Heart right ventricle (tissue), 16 donors: ENCODE measurements around the gene F12. TPM values are rescaled to one million over a fixed set of nuclear protein-coding genes. Genes with fewer than 3 reads are reported as not detected.
A peak's percentile ranks its signal among the peaks of the same experiment; 100 is the strongest.
"Not testable (repeated sequence)": the region's sequence is repeated elsewhere in the genome, so short reads cannot be mapped to it uniquely, and the experiment has no call there.

Experiments used
- ATAC-seq, 8 donors: fragments of 200-7000 bp; cut with Tn5 transposase; one replicate each; pipeline ENCODE4 v1.9.1; 2020; ENCODE audit warnings: mild to moderate bottlenecking in 8 of 8, moderate library complexity in 8 of 8, moderate number of reproducible peaks in 1 of 8
- DNase-seq, 2 donors: peaks; one replicate each; pipeline ENCODE4 v3.0.0-alpha.2; 2020
- H3K27ac ChIP-seq, 10 donors: fragments of 200-600 bp; sonication (generic) in 2 of 10; one replicate each; pipeline versions ENCODE4 v1.5.0 to v1.8.0; 2020 to 2022; ENCODE audit warnings: mild to moderate bottlenecking in 3 of 10
- H3K27me3 ChIP-seq, 7 donors: fragments of 200-600 bp; one replicate each; pipeline ENCODE4 v1.8.0; 2021 to 2022; ENCODE audit warnings: mild to moderate bottlenecking in 2 of 7
- H3K36me3 ChIP-seq, 9 donors: fragments of 200-600 bp; sonication (generic) in 1 of 9; one replicate each; pipeline versions ENCODE4 v1.5.0 to v1.8.0; 2020 to 2022; ENCODE audit warnings: mild to moderate bottlenecking in 2 of 9
- H3K4me1 ChIP-seq, 9 donors: fragments of 200-600 bp; sonication (generic) in 1 of 9; one replicate each; pipeline versions ENCODE4 v1.5.0 to v1.8.0; 2020 to 2022; ENCODE audit warnings: mild to moderate bottlenecking in 4 of 9
- H3K4me3 ChIP-seq, 10 donors: fragments of 200-600 bp; sonication (generic) in 2 of 10; one replicate each; pipeline versions ENCODE4 v1.5.0 to v1.8.0; 2020 to 2022; ENCODE audit warnings: mild to moderate bottlenecking in 7 of 10, moderate library complexity in 2 of 10
- H3K9me3 ChIP-seq, 11 donors: fragments of 200-600 bp in 10 of 11; sonication (generic) in 2 of 11; one replicate each; pipeline versions ENCODE4 v1.5.0 to v1.8.0; 2013 to 2022; ENCODE audit warnings: mild to moderate bottlenecking in 2 of 11, control low read depth in 1 of 11, moderate library complexity in 1 of 11
- WGBS, 2 donors: extraction: QIAGEN DNeasy Blood & Tissue Kit; methylation state at CpG; one replicate each; pipeline ENCODE4 v1.1.7; 2013; ENCODE audit warnings: inconsistent platforms in 1 of 2; 5-methylcytosine and 5-hydroxymethylcytosine counted together
- intact Hi-C, 10 donors: fragments of 100-400 bp; cut with DNase I; formaldehyde crosslinking; loops; one replicate each; pipeline versions ENCODE4 v1.11.1 to v1.14.2; 2022
- polyA plus RNA-seq, 2 donors: library from polyadenylated mRNA; stranded (reverse); fragments of 200-250 nt; gene quantifications; one replicate each; pipeline ENCODE4 v1.2.3, GENCODE V29; 2013
- total RNA-seq, 10 donors: library from RNA; stranded (reverse); fragmentation: NEBNext Ultra II Directional in 3 of 10; extraction: Animal tissue kit (Norgen Biotek cat#: 25700) in 3 of 10; gene quantifications; one replicate each; pipeline versions ENCODE4 v1.2.1 to v1.2.4, GENCODE V29; 2021 to 2023
- TF ChIP-seq, protein P1 (sequence below), 9 donors: fragments of 200-600 bp; sonication (generic) in 2 of 9; IDR thresholded peaks; one replicate each; pipeline versions ENCODE4 v1.5.0 to v1.8.0; 2021 to 2022; ENCODE audit warnings: antibody characterized with exemption in 9 of 9, mild to moderate bottlenecking in 5 of 9, moderate library complexity in 1 of 9
- donor health status: Arrhythmogenic right ventricular cardiomyopathy.
- donor health status: ischemic (EF 13 %, LVEDD 7.1; RV severe dilation, severe dysfunction).
- donor health status: healthy with polysubstance abuse.
- donor health status: DM: no; HTN: yes; CAD: no.
- donor health status: DM: no; HTN: no; CAD: no.
- donor health status: ischemic (EF 25% LVEDD 6.9; RV normal size, moderate dysfunction).
- donor health status: ischemic (EF 25% LVEDD 5.7; RV mildly dilated, moderate dysfunction).
- donor health status: healthy.
- donor health status: DM: yes; HTN: yes; CAD: no.
- donor health status: Ischemic cardiomyopathy.
- donor health status: ischemic (EF 35%, LVEDD 5.7; RV mildly dilated, moderate dysfunction).
- donor health status: nonischemic (EF 11% LVEDD 7.7; RV severe dilation, severe dysfunction).
- donor health status: DM: yes; HTN: yes; CAD: no.
- donor health status: PGD.
- donor health status: ischemic (EF 29% LVEDD 5.4; RV normal size, mild dysfunction).
- donor health status: nonischemic (EF 23%, LVEDD 6.1; RV moderate dilation, normal function).

F12 gene
- total and polyA plus RNA-seq, 12 donors: 0.25 to 0.37 (median 0.28) TPM; not detected in 9

DNA sequence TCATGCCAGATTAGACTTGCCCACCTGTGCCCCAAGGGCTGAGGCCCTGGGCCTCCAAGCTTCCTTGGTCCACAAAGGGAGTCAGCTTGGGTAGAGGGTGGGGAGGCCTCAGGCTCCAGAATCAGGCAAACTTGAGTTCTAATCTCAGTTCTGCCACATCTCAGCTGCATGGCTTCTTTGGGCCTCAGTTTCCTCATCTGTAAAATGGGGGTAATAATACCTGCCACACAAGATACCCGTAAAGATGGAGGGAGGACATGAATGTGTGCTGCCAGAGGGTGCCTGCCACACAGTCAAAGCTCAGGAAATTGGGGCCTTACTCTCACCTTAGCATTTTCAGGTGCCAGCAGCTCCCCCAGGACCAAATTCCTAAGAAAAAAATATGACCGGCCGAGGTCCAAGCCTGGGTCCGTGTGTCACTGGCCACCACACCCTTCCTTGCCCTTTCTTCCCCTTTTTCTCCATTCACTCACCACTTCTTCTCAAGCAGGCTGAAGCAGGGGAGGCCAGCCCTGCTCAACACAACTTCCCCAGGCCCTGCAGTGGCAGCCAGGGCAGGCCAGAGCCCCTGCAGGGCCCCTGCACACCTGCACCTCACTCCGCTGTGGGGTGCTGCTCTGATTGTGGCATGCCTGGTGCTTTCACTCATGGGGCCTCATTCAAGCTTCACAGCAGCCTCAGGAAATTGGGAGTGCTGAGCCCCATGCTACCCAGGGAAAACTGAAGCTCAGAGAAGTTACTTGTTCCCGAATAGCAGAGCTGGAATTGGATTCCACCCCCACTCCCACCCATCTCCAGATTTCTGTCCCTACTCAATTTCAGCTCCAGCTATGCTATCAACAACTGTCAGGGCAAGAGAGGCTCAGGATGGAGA lies 47.7 kb downstream of the F12 start:
- 74 to 84% methylated on average over 6 of the region's 6 CpGs for whole genome bisulfite sequencing, 2 donors
- H3K4me3 ChIP-seq: no peak overlapping the region
- no peaks in the 10 kb centered on the region for H3K27me3 ChIP-seq
- TF ChIP-seq, protein P1, sequence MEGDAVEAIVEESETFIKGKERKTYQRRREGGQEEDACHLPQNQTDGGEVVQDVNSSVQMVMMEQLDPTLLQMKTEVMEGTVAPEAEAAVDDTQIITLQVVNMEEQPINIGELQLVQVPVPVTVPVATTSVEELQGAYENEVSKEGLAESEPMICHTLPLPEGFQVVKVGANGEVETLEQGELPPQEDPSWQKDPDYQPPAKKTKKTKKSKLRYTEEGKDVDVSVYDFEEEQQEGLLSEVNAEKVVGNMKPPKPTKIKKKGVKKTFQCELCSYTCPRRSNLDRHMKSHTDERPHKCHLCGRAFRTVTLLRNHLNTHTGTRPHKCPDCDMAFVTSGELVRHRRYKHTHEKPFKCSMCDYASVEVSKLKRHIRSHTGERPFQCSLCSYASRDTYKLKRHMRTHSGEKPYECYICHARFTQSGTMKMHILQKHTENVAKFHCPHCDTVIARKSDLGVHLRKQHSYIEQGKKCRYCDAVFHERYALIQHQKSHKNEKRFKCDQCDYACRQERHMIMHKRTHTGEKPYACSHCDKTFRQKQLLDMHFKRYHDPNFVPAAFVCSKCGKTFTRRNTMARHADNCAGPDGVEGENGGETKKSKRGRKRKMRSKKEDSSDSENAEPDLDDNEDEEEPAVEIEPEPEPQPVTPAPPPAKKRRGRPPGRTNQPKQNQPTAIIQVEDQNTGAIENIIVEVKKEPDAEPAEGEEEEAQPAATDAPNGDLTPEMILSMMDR (IDR thresholded peaks at IDR 0.05): no peak
- peak overlapping the region in 1 of 10 donors; percentile 74 for H3K27ac ChIP-seq
- peaks cover 0 to 88% (median 38%) of the 10 kb centered on the region in 9 donors for H3K4me1 ChIP-seq
- DNase-seq (no peak), ATAC-seq (no peak)
- H3K9me3 ChIP-seq: no peaks in the 10 kb centered on the region
- intact Hi-C loops: loop anchor here in 2 of 10 donors (10.0 kb wide), 2 partner anchors 47 to 247 kb away; partner anchors contain the start of gene MXD3 (in 1 of the 2)
- H3K36me3 ChIP-seq: peaks cover 0 to 3% (median 0%) of the 10 kb centered on the region in 9 donors

- not testable (repeated sequence) for ATAC-seq, H3K27me3 ChIP-seq, DNase-seq, H3K9me3 ChIP-seq, H3K4me3 ChIP-seq, H3K36me3 ChIP-seq
- peaks cover 0 to 86% (median 30%) of the 10 kb centered on the region in 9 donors for H3K4me1 ChIP-seq
- intact Hi-C loops: loop anchor here in 2 of 10 donors (10.0 kb wide), 2 partner anchors 46 to 246 kb away; partner anchors contain the start of gene MXD3 (in 1 of the 2)
- peak overlapping the region in 1 of 10 donors; percentile 74 for H3K27ac ChIP-seq
- 93 to 94% methylated on average over 7 of the region's 7 CpGs for WGBS, 2 donors
Measured at GRCh38 chr5:177360740-177361139, 48.6 kb downstream of the F12 start.

DNA sequence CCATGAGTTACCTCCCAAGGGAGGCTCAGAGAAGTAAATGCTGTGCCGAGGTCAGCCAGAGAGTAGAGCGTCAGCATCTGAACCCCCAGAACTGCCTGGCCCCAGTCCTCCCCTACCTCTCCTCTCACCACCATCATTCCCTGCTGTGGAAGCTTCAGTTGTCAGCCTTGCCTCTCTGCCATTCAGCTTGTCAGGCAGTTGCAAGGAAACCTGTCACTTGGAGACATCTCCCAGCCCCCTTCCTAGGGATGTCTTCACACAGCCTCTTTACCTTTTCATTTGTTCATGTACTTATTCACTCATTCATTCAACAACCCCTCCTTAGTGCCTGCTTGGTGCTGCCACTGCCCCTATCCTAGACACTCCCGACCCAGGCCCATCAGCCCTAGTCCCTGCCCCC lies 49.5 kb downstream of the F12 start:
- DNase-seq (no peak), ATAC-seq (no peak)
- TF ChIP-seq, protein P1 (IDR thresholded peaks at IDR 0.05): no peak
- intact Hi-C loops: loop anchor here in 2 of 10 donors (10.0 kb wide), 2 partner anchors 45 to 245 kb away; partner anchors contain the start of gene MXD3 (in 1 of the 2)
- Histone ChIP-seq H3K27me3 (no peaks in the 10 kb centered on the region), H3K4me1 (peaks cover 0 to 91% (median 29%) of the 10 kb centered on the region in 9 donors), H3K4me3 (peak overlapping the region in 1 of 10 donors; percentile 67), H3K36me3 (no peaks in the 10 kb centered on the region), H3K27ac (peak overlapping the region in 1 of 10 donors; percentile 88), H3K9me3 (peaks cover 0 to 5% (median 0%) of the 10 kb centered on the region in 11 donors)
- WGBS, 2 donors: 73 to 87% methylated on average over 3 of the region's 3 CpGs

GRCh38 chr5:177359451-177359851 lies 49.9 kb downstream of the F12 start:
- peak overlapping the region in 1 of 10 donors; percentile 67 for H3K4me3 ChIP-seq
- H3K9me3 ChIP-seq: peaks cover 0 to 5% (median 0%) of the 10 kb centered on the region in 11 donors
- H3K27me3 ChIP-seq: no peaks in the 10 kb centered on the region
- H3K27ac ChIP-seq: peak overlapping the region in 1 of 10 donors; percentile 88
- H3K4me1 ChIP-seq: peaks cover 0 to 93% (median 29%) of the 10 kb centered on the region in 9 donors
- peak in 1 of 8 donors; percentile 7 for ATAC-seq
- whole genome bisulfite sequencing, 2 donors: 65 to 67% methylated on average over 6 of the region's 6 CpGs
- TF ChIP-seq, protein P1 (IDR thresholded peaks at IDR 0.05): no peak
- no peak for DNase-seq
- intact Hi-C loops: no loop called here
- H3K36me3 ChIP-seq: no peaks in the 10 kb centered on the region
